Measurements from ENCODE around the gene IFNE. TPM values are rescaled to one million over a fixed set of nuclear protein-coding genes. Genes with fewer than 3 reads are reported as not detected.

IFNE gene
- polyA plus RNA-seq, 1 of the 3 experiments (the other 2 are of a cell fraction), result 0.05 TPM

GRCh38 chr9:21510806-21511205 is 28.7 kb upstream of the IFNE start:
- Histone ChIP-seq H3K9me2 (no peaks in the 10 kb centered on the region), H3F3A (replicated peaks; ENCODE audit: insufficient read depth) (no peaks in the 10 kb centered on the region), H3K9ac (no peak overlapping the region), H3K4me3 (ENCODE audit: low read depth in 2 of 2, low read length in 1 of 2) (no peak overlapping the region), H4K20me1 (ENCODE audit: insufficient read depth) (no peaks in the 10 kb centered on the region), H3K79me2 (ENCODE audit: insufficient read depth) (no peaks in the 10 kb centered on the region), H2AFZ (ENCODE audit: low read depth) (no peak overlapping the region), H3K36me3 (replicated peaks in 1 of 2; ENCODE audit: control insufficient read depth in 1 of 2, insufficient read depth in 2 of 2, low read length in 1 of 2) (no peaks in the 10 kb centered on the region), H3K27ac (ENCODE audit: low read depth in 2 of 2, low read length in 1 of 2) (no peak overlapping the region), H3K4me1 (ENCODE audit: control insufficient read depth in 1 of 2, insufficient read depth in 2 of 2, low read depth in 1 of 2, low read length in 1 of 2) (no peaks in the 10 kb centered on the region), H3K9me3 (no peaks in the 10 kb centered on the region), H3K27me3 (ENCODE audit: insufficient read depth) (no peaks in the 10 kb centered on the region; the same call in 1 of the 2 replicates), H3K4me2 (no peak overlapping the region)
- WGBS (ENCODE audit: low lambda C conversion rate), result 7% methylated on average over 1 of the region's 1 CpG
- no peak for TF ChIP-seq RCOR1 (IDR thresholded peaks at IDR 0.05; ENCODE audit: low read length)
- TF ChIP-seq YY1 (IDR thresholded peaks at IDR 0.05; ENCODE audit: low read depth), result no peak
- TF ChIP-seq, protein P1, sequence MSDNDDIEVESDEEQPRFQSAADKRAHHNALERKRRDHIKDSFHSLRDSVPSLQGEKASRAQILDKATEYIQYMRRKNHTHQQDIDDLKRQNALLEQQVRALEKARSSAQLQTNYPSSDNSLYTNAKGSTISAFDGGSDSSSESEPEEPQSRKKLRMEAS (IDR thresholded peaks at IDR 0.05; ENCODE audit: low read depth), result no peak
- no peak for TF ChIP-seq EP300 (IDR thresholded peaks at IDR 0.05; ENCODE audit: borderline replicate concordance in 1 of 2, low read depth in 1 of 2, low read length in 1 of 2)
- TF ChIP-seq GATA2 (CRISPR knock-in tag; IDR thresholded peaks at IDR 0.05), result no peak
- TF ChIP-seq FOXM1 (IDR thresholded peaks at IDR 0.05; ENCODE audit: low read depth), result no peak
- no peak for TF ChIP-seq TCF12 (IDR thresholded peaks at IDR 0.05)
- no peak for TF ChIP-seq RAD21 (IDR thresholded peaks at IDR 0.05; ENCODE audit: low read length)
- no peak for TF ChIP-seq RXRA (IDR thresholded peaks at IDR 0.05; ENCODE audit: borderline replicate concordance, low read depth)
- no peak for TF ChIP-seq FOSL2 (IDR thresholded peaks at IDR 0.05; ENCODE audit: borderline replicate concordance, low read depth)
- TF ChIP-seq, protein P2, sequence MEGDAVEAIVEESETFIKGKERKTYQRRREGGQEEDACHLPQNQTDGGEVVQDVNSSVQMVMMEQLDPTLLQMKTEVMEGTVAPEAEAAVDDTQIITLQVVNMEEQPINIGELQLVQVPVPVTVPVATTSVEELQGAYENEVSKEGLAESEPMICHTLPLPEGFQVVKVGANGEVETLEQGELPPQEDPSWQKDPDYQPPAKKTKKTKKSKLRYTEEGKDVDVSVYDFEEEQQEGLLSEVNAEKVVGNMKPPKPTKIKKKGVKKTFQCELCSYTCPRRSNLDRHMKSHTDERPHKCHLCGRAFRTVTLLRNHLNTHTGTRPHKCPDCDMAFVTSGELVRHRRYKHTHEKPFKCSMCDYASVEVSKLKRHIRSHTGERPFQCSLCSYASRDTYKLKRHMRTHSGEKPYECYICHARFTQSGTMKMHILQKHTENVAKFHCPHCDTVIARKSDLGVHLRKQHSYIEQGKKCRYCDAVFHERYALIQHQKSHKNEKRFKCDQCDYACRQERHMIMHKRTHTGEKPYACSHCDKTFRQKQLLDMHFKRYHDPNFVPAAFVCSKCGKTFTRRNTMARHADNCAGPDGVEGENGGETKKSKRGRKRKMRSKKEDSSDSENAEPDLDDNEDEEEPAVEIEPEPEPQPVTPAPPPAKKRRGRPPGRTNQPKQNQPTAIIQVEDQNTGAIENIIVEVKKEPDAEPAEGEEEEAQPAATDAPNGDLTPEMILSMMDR (IDR thresholded peaks at IDR 0.05), result no peak
- no peak for TF ChIP-seq SIN3A (IDR thresholded peaks at IDR 0.05; ENCODE audit: borderline replicate concordance, low read depth, low read length)
- no peak for TF ChIP-seq TEAD4 (IDR thresholded peaks at IDR 0.05; ENCODE audit: borderline replicate concordance, insufficient read depth)
- no peak for TF ChIP-seq GABPA (IDR thresholded peaks at IDR 0.05; ENCODE audit: low read depth)
- no peak for TF ChIP-seq TAF1 (IDR thresholded peaks at IDR 0.05; ENCODE audit: borderline replicate concordance, low read depth, low read length)
- no peak for TF ChIP-seq RFX5 (IDR thresholded peaks at IDR 0.05; ENCODE audit: low read length)
- TF ChIP-seq, protein P3, sequence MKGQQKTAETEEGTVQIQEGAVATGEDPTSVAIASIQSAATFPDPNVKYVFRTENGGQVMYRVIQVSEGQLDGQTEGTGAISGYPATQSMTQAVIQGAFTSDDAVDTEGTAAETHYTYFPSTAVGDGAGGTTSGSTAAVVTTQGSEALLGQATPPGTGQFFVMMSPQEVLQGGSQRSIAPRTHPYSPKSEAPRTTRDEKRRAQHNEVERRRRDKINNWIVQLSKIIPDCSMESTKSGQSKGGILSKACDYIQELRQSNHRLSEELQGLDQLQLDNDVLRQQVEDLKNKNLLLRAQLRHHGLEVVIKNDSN (IDR thresholded peaks at IDR 0.05; ENCODE audit: borderline replicate concordance, low read depth), result no peak
- ChIA-PET CTCF (no interaction called here), POLR2A (no interaction called here)
- no peak for DNase-seq

- 13% methylated on average over 3 of the region's 3 CpGs for WGBS (ENCODE audit: low lambda C conversion rate)
- Histone ChIP-seq H3F3A (replicated peaks; ENCODE audit: insufficient read depth) (no peaks in the 10 kb centered on the region), H3K36me3 (replicated peaks in 1 of 2; ENCODE audit: control insufficient read depth in 1 of 2, insufficient read depth in 2 of 2, low read length in 1 of 2) (no peaks in the 10 kb centered on the region), H3K79me2 (ENCODE audit: insufficient read depth) (no peaks in the 10 kb centered on the region), H3K9ac (no peak overlapping the region), H3K4me1 (ENCODE audit: control insufficient read depth in 1 of 2, insufficient read depth in 2 of 2, low read depth in 1 of 2, low read length in 1 of 2) (no peaks in the 10 kb centered on the region), H3K27me3 (ENCODE audit: insufficient read depth) (no peaks in the 10 kb centered on the region; the same call in 1 of the 2 replicates), H3K9me3 (no peaks in the 10 kb centered on the region), H2AFZ (ENCODE audit: low read depth) (no peak overlapping the region), H3K4me2 (no peak overlapping the region), H3K4me3 (ENCODE audit: low read depth in 2 of 2, low read length in 1 of 2) (no peak overlapping the region), H3K9me2 (no peaks in the 10 kb centered on the region), H4K20me1 (ENCODE audit: insufficient read depth) (no peaks in the 10 kb centered on the region), H3K27ac (ENCODE audit: low read depth in 2 of 2, low read length in 1 of 2) (no peak overlapping the region)
- ChIA-PET POLR2A (no interaction called here), CTCF (no interaction called here)
- TF ChIP-seq EP300 (IDR thresholded peaks at IDR 0.05; ENCODE audit: borderline replicate concordance in 1 of 2, low read depth in 1 of 2, low read length in 1 of 2) (no peak), ELF1 (IDR thresholded peaks at IDR 0.05) (no peak), MXI1 (IDR thresholded peaks at IDR 0.05; ENCODE audit: low read depth, low read length) (no peak), JUND (IDR thresholded peaks at IDR 0.05) (no peak), FOSL2 (IDR thresholded peaks at IDR 0.05; ENCODE audit: borderline replicate concordance, low read depth) (no peak), TCF12 (IDR thresholded peaks at IDR 0.05) (no peak), POLR2AphosphoS5 (IDR thresholded peaks at IDR 0.05; ENCODE audit: low read depth, low read length) (no peak)
- TF ChIP-seq, protein P1 (IDR thresholded peaks at IDR 0.05; ENCODE audit: low read depth), result no peak
- TF ChIP-seq, protein P3 (IDR thresholded peaks at IDR 0.05; ENCODE audit: borderline replicate concordance, low read depth), result no peak
- TF ChIP-seq, protein P4, sequence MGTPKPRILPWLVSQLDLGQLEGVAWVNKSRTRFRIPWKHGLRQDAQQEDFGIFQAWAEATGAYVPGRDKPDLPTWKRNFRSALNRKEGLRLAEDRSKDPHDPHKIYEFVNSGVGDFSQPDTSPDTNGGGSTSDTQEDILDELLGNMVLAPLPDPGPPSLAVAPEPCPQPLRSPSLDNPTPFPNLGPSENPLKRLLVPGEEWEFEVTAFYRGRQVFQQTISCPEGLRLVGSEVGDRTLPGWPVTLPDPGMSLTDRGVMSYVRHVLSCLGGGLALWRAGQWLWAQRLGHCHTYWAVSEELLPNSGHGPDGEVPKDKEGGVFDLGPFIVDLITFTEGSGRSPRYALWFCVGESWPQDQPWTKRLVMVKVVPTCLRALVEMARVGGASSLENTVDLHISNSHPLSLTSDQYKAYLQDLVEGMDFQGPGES (IDR thresholded peaks at IDR 0.05; ENCODE audit: low read depth, low read length), result no peak
- no peak for DNase-seq
Measured at GRCh38 chr9:21507483-21507790, 25.3 kb upstream of the IFNE start.

Measured in SK-N-SH (cell line).